Effector CD8-positive, alpha-beta T cell (primary cell): ENCODE measurements around the gene CNKSR3.

Experiments
- DNase-seq: peaks from one replicate; lab custom pipeline; 2025; lab: John Stamatoyannopoulos, UW

CNKSR3 gene

DNA sequence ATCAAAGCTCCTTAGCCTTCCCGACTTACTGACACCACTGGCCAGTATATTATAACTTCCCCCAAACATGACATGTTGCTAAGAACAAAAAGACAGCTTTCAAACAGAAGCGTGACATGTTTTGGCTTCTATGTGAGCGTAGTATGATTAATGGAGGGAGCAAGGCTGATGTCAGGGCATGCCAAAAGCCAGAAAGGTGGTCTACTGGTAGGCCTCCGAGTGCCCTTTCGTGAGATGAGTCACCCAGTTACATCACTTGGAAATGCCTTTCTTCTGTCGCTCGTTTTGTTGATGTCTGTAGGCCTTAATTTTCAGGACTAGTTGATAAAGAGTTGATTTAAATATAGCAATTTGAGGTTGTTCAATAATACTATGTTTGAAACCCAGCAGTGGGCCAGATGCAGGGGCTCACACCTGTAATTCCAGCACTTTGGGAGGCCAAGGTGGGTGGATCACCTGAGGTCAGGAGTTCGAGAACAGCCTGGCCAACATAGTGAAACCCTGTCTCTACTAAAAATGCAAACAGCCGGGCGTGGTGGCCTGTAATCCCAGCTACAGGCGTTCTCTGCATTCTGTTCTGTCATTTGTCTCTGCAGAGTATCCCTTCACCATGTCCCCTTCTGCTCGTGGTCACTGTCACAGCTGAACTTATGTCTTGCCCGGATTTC lies 53.3 kb downstream of the CNKSR3 start:
- DNase-seq = no peak

- no peak for DNase-seq
Observed at GRCh38 chr6:154453329-154453728, 57.2 kb downstream of the CNKSR3 start.

DNA sequence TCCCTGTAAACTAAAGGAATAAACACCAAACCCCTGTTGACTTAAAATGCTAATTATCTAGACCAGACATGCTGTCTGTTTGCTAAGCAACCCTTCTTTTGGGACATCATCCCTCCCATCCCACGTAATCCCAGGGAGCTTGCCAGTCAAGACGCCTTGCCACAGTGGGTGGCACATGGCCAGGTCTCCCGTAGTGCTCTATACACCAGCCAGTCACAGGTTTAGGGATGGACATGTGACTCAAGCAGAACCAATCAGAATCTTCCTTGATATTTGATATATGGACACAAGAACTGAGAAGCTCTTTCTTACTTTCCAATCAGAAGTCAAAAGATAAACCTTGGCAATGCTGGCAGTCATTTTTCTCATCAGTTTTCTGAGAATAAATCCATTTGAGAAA lies 60.0 kb downstream of the CNKSR3 start:
- DNase-seq = no peak

DNA sequence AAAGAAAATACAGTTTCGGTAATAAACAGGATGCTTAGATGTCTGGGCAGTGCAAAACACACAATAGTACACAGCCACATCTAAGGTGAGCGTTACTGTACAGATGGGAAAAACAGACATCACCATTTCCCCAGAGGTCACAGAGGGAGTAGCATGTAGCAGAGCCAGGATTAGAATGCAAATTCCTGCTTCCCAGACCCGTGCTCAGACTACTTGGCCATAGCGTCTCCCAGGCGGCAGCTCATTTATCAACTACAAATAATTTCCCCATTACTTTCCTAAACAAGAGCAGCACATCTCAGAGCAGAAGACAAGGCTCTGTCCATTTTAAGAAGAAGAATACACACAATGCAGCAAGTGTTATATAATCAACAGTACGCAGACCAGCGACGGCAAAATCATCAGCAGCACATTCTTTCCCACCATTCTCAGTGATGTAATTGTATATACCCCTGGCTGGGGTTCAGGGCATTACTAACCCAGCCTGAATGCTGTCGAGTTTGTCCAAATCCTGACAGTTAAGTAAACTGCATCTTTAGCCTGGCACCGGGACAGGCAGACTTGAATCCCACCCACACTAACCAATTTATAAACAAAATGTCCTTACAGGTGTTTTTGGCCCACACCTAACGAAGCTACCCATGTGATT lies 61.9 kb downstream of the CNKSR3 start:
- DNase-seq = no peak

DNA sequence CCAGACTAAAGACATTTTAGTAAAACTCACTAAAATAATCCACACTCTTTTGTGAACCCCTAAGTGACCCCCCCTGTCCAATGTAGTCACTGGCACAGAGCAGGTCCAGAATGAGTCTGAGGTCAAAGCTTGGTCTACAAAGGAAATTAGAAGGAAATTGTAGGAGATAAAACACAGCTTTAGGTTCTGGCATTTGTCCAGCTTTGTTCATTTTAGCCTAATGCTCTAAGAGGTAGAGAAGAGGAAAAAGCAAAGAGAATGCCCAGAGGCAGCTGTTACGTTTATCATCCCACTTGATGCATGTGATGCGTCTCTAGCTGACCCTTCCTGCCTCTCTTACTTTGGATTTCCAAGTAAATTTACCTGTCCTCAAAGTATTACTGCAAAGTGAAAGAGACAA lies 62.5 kb downstream of the CNKSR3 start:
- no peak for DNase-seq

DNA sequence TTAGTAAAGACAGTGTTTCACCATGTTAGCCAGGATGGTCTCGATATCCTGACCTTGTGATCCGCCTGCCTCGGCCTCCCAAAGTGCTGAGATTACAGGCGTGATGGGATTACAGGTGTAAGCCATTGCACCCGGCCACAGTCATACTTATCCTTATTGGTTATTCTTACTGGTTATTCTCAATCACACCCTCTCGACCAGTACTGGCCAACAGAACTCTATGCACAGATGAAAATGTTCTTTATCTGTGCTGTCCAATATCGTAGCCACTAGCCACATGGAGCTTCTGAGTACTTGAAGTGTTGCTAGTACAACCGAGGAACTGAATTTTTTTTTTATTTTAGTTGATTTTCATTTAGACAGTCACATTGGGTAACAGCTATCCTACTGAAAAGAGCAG lies 63.5 kb downstream of the CNKSR3 start:
- DNase-seq = no peak

DNA sequence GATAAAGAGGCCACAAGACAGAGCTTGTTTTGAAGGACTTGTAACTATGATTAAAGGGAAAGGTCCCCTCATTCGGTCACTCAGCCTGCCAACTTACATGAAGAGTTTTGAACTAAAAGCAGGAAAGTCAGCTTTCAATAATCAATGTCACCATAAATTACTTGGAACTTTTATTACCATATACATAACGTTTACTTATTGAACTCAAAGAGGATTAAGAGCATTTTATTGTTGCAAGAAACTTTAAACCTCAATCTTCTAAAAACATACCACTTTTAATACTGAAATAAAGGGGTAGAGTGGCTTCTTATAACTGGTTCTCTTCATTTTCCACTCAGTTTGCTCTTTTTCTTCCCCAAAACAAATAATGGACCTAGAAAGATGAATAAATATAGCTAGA lies 65.1 kb downstream of the CNKSR3 start:
- DNase-seq = no peak

DNA sequence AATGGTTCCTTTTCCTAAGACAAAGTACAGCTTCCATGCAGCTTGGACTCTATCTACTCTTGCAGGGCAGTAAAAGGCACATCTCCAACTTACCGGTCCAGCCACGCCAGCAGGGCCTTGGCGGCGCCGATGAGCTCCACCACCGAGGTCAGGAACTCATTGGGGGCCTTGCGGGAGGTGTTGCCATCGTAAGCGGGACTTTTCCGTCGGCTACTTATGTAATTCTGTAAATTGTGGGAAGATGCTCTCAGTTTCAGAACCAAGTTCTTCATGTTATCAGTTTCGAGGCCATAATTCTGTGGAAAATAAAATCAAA lies 68.5 kb downstream of the CNKSR3 start:
- no peak for DNase-seq

GRCh38 chr6:154440422-154441043 lies 70.0 kb downstream of the CNKSR3 start:
- no peak for DNase-seq

DNA sequence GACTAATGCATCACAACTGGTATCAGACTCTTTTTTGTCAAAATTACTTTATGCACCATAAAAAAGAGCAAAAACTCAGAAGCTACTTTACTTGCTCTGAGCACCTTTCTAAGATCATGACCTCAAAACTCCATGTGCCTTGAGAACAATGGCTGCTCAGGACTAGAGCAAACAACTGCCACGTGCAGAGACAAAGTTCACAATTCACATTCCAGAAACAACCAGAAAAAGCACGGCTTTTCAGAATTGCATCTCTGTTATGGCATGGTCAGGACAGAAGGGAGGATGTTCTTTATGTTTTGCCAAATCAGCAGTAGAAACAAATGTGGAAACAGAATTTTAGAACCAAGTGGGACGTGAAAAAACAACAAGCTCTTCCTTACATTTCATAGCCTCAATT lies 70.5 kb downstream of the CNKSR3 start:
- DNase-seq = no peak

- DNase-seq = no peak
Observed at GRCh38 chr6:154438882-154439415, 71.5 kb downstream of the CNKSR3 start.

DNA sequence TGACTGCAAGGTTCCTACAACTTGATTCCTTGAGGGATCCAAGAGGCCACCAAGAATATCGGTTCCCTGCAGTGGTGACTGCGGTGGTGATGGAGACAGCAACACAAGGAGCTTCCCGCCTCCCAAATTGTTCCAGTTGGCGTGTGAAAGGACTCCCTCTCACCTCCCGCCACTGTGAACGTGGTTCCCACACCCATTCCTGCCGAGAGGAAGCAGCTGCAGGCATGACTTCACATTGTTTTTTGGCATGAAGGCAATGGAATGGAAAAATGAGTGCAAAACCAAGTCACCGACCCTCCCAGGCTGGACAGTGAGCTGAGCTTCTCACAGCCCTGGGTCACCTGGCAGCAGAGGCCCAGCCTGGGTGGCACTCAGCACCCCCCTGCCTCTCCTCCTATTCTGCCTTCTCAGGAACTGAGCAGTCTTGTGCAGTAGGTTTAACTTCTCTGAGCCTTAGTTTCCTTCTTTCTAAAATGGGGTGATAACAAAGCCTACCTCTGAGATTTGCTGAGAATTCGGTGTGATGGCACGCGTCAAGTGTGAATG lies 75.0 kb downstream of the CNKSR3 start:
- no peak for DNase-seq

GRCh38 chr6:154434662-154435061 lies 75.8 kb downstream of the CNKSR3 start:
- DNase-seq = no peak

GRCh38 chr6:154433477-154434241 lies 76.8 kb downstream of the CNKSR3 start:
- no peak for DNase-seq

GRCh38 chr6:154432533-154433476 lies 77.7 kb downstream of the CNKSR3 start:
- no peak for DNase-seq

DNA sequence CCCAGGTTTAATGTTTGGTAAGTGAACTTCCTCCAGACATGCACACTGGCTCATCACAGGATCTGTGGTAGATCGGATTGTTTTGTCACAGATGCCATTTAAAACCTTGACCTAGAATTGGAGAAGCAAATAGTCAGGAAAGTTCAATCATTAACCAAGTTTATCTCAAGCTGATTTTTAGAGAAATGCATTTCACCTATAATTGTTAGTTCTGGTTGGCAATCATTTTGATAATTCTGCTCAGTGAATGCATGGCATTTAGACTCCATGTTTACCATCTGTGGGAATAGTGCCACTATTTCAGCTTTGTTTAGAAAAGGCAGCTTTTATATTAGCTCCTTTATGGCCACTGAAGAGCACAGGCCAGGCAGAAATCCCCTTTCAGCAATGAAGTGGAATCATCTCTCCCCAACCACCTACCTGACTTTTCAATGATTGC lies 80.0 kb downstream of the CNKSR3 start:
- no peak for DNase-seq

- no peak for DNase-seq
Observed at GRCh38 chr6:154429711-154430110, 80.8 kb downstream of the CNKSR3 start.

GRCh38 chr6:154428897-154429296 lies 81.6 kb downstream of the CNKSR3 start:
- DNase-seq = no peak

- DNase-seq = no peak
Observed at GRCh38 chr6:154427446-154427845, 83.0 kb downstream of the CNKSR3 start.

GRCh38 chr6:154426997-154427396 lies 83.5 kb downstream of the CNKSR3 start:
- no peak for DNase-seq

GRCh38 chr6:154425034-154425433 lies 85.5 kb downstream of the CNKSR3 start:
- no peak for DNase-seq
